Upper lobe of right lung (tissue), 1 donor: ENCODE measurements around the gene FGF8. TPM values are rescaled to one million over a fixed set of nuclear protein-coding genes. Genes with fewer than 3 reads are reported as not detected.

ENCODE experiments used
- ATAC-seq: fragments of 200-7000 bp; cut with Tn5 transposase; one replicate; pipeline ENCODE4 v1.9.1; 2020; ENCODE audit warnings: mild to moderate bottlenecking, moderate library complexity
- DNase-seq: peaks from one replicate; pipeline ENCODE4 v3.0.0-alpha.2; 2020
- H3K27ac ChIP-seq: fragments of 200-600 bp; one replicate; pipeline ENCODE4 v1.8.0; 2022
- H3K27me3 ChIP-seq: fragments of 200-600 bp; one replicate; pipeline ENCODE4 v1.8.0; 2022; ENCODE audit warnings: mild to moderate bottlenecking
- H3K36me3 ChIP-seq: fragments of 200-600 bp; one replicate; pipeline ENCODE4 v1.8.0; 2022
- H3K4me1 ChIP-seq: fragments of 200-600 bp; one replicate; pipeline ENCODE4 v1.8.0; 2022
- H3K4me3 ChIP-seq: fragments of 200-600 bp; one replicate; pipeline ENCODE4 v1.8.0; 2022; ENCODE audit warnings: mild to moderate bottlenecking
- H3K9me3 ChIP-seq: fragments of 200-600 bp; one replicate; pipeline ENCODE4 v1.8.0; 2022
- intact Hi-C: fragments of 100-400 bp; cut with DNase I; formaldehyde crosslinking; loops from one replicate; pipeline ENCODE4 v1.11.0; 2022
- total RNA-seq: library from RNA; stranded (reverse); fragmentation: NEBNext Ultra II Directional; extraction: Animal tissue kit (Norgen Biotek cat#: 25700); gene quantifications from one replicate; pipeline ENCODE4 v1.2.1, GENCODE V29; 2021
- TF ChIP-seq, protein P1 (sequence below): fragments of 200-600 bp; IDR thresholded peaks from one replicate; pipeline ENCODE4 v1.8.0; 2022; ENCODE audit warnings: antibody characterized with exemption
- donor health status: DM: no; HTN: yes; CAD: no; lungs with severe emphysema.

FGF8 gene
- total RNA-seq, 1 donor from 2014 or later, result 1.2 TPM

DNA sequence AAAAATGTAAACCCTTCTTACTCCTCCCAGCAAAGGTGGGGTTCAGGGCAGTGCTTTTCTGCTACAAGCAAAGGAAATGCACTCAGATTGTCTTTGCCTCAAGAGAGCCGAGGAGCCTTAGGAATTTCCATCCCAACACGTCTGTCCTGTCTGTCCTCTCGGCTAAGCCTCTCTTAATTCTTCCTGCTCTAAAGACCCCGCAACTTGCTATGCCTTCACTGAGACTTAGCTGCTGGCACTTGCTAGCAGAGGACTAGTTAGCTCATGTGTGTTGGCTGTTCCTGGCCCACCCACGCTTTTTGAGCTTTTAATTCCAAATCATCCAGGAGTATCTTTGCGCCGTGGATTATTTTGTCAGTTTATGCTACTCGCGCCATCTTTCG is 7.8 kb upstream of the FGF8 start:
- no peaks in the 10 kb centered on the region for H3K9me3 ChIP-seq
- intact Hi-C loops, result loop anchor here (5.0 kb wide), 1 partner anchor 181 kb away; no protein-coding TSS in a partner anchor
- peak overlapping the region; percentile 63 for H3K27ac ChIP-seq
- TF ChIP-seq, protein P1, sequence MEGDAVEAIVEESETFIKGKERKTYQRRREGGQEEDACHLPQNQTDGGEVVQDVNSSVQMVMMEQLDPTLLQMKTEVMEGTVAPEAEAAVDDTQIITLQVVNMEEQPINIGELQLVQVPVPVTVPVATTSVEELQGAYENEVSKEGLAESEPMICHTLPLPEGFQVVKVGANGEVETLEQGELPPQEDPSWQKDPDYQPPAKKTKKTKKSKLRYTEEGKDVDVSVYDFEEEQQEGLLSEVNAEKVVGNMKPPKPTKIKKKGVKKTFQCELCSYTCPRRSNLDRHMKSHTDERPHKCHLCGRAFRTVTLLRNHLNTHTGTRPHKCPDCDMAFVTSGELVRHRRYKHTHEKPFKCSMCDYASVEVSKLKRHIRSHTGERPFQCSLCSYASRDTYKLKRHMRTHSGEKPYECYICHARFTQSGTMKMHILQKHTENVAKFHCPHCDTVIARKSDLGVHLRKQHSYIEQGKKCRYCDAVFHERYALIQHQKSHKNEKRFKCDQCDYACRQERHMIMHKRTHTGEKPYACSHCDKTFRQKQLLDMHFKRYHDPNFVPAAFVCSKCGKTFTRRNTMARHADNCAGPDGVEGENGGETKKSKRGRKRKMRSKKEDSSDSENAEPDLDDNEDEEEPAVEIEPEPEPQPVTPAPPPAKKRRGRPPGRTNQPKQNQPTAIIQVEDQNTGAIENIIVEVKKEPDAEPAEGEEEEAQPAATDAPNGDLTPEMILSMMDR, result no peak
- DNase-seq, result no peak
- peaks cover 38% of the 10 kb centered on the region for H3K4me1 ChIP-seq
- ATAC-seq, result no peak
- peaks cover 7% of the 10 kb centered on the region for H3K27me3 ChIP-seq
- H3K36me3 ChIP-seq, result peaks cover 49% of the 10 kb centered on the region
- peak overlapping the region; percentile 73 for H3K4me3 ChIP-seq

DNA sequence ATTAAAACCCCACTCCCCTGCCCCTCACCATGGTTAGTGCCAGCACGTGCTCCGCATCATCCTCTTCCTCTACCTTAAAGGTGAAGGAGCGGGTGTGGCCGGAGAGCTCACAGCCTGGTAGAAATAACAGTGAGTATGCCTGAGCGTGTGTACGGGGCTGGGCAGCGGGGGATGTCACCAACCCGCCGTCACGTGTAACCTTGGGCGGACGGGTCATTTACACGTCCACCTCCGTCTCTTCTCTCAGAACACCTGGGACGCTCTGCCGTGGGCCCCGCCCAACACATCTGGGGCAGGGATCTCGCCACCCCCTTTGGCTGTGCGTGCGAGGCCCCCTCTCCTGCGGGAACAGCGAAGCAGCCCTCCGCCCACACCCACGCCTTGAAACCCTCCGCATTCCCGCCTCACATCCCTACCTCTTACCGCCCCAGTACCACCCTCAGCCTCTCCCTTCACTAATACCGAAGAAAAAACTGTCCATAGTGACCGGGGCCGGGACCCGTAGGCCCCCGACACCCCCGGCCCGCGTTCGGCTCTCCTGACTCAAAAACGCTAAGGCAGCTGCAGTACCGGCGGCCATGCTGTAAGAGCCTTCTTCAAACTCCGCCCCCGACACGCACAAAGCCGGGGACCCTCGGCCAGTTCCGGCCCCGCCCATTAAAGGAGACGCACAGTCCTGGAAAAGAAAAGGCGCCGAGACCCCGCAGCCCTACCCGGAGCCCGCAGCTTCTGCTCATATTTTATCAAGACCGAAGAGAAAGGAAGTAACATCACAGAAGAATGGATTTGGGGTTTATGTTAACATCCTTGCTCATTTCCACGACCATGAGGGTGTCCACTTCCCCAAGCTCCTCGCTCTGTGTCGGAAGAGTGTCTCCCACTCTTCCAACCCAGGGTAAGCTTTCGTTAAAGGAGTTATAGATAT is 7.2 kb upstream of the FGF8 start, which contains the start of gene NPM3:
TSS of gene NPM3 (minus strand) at position 636 of the 925 bp plus-strand sequence. CDS start at position 580, 56 bp downstream.
- H3K4me3 ChIP-seq, result peak within 1 kb of the TSS; percentile 73
- peaks cover 42% of the 10 kb centered on the region for H3K4me1 ChIP-seq
- H3K27ac ChIP-seq, result peak within 1 kb of the TSS; percentile 63
- DNase-seq (peak; percentile 89), ATAC-seq (peak; percentile 66)
- TF ChIP-seq, protein P1, result no peak
- intact Hi-C loops, result loop anchor here (5.0 kb wide), 1 partner anchor 181 kb away; no protein-coding TSS in a partner anchor
- H3K36me3 ChIP-seq, result peaks cover 42% of the 10 kb centered on the region
- H3K27me3 ChIP-seq, result peaks cover 14% of the 10 kb centered on the region
- no peaks in the 10 kb centered on the region for H3K9me3 ChIP-seq

DNA sequence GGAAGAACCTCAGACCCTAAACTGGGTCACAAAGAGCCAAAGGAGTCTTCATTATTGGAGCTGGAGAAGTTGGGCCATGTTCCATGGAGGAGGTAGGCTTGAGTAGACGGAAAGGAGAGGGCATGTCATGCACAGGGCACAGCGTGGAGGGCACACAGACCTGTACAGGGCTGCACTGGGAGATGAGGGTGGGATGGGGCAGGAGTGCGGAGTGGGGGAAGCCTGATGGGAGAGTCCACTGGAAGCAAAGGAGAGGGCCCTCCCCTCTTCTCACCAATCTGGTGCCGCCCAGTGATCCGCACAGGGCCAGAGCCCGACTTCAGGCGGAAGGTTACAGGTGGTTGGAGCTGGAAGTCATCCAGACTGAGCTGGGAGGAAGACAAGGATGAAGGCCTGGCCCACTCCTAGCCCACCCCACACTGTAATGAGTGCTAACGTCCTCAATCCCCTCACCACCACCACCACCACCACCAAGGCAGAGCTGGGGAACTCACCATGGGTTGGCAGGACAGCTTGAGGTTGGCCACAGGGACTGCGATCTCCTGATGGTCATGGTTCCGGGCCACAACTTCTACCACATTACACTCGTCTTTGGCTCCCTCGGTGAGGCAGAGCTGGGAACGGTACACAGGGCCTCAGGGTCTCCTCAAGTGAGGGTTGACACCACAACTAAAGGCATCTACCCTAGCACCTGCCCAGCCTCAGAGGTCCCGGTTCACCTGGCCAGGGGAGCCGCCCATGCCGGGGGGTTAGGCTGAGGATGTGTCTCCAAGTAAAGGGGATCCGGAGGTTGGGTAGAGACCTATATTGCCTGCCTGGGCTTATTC is 6.3 kb upstream of the FGF8 start:
- intact Hi-C loops, result loop anchor here (5.0 kb wide), 1 partner anchor 180 kb away; no protein-coding TSS in a partner anchor
- peak overlapping the region; percentile 73 for H3K4me3 ChIP-seq
- peak; percentile 61 for DNase-seq

DNA sequence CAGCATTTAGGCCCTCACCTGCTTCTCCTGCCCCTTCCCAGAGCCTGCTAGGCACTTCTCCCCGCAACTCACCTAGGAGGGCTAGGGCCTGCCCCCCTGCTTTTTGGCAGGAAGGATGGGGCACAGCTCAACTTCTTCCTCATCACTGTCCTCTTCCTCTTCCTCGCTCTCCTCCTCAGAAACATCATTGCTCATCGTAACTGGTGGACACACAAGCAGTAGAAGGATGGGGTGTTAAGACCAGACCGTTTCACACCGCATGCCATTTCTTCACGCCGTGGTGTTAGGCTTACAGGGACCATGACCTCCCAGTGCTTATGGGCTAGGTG is 5.7 kb upstream of the FGF8 start:
- Histone ChIP-seq H3K4me1 (peaks cover 42% of the 10 kb centered on the region), H3K4me3 (no peak overlapping the region), H3K27ac (no peak overlapping the region), H3K9me3 (no peaks in the 10 kb centered on the region), H3K27me3 (peaks cover 19% of the 10 kb centered on the region), H3K36me3 (peaks cover 28% of the 10 kb centered on the region)
- ATAC-seq (no peak), DNase-seq (no peak)
- intact Hi-C loops, result loop anchor here (5.0 kb wide), 1 partner anchor 179 kb away; no protein-coding TSS in a partner anchor
- TF ChIP-seq, protein P1, result no peak

More for the DNA sequence above, 6.3 kb upstream of the FGF8 start:
- ATAC-seq, result no peak
- peaks cover 34% of the 10 kb centered on the region for H3K36me3 ChIP-seq
- H3K9me3 ChIP-seq, result no peaks in the 10 kb centered on the region
- H3K4me1 ChIP-seq, result peaks cover 42% of the 10 kb centered on the region
- TF ChIP-seq, protein P1, result no peak
- no peak overlapping the region for H3K27ac ChIP-seq
- H3K27me3 ChIP-seq, result peaks cover 19% of the 10 kb centered on the region

DNA sequence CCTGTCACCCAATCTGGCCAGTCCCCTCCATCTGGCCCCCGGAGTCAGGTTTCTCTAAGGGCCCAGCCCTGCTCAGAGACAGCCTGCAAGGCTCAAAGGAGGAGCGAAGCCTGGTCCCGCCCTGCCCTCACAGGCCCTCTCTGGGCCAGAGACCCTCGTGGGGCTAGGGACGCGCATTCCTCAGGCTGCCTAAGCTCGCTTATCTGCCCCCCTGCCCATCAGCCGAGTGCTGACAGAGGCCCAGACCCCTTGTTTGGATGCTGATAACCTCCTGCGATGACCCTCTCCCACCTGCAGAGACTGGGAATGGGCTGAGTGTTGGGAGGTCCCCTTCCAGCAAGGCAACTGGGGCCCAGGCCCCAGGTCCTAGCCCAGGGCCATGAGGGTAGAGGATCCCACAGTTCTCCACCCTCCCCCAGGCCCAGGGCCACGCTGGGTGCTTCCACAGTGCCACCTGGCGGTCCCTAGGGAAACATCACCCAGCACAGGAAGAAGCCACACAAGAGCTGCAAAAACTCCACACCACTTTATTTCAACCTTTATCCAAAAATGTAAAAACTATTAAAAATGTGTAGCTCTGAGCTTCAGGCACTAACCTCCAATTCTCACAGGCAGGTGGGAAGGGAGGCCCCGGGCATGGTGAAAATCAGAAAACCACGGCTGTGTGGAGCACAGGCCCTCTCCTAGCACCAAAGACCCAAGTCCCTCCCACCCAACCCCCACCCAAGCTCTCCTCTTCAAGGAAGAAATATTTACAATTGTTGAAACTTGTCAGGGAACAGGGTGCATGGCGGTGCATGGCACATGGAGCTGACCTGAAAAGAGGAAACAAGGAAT is 5.1 kb upstream of the FGF8 start:
- ATAC-seq (peak; percentile 80), DNase-seq (peak; percentile 84)
- H3K9me3 ChIP-seq, result no peaks in the 10 kb centered on the region
- intact Hi-C loops, result loop anchor here (5.0 kb wide), 1 partner anchor 179 kb away; no protein-coding TSS in a partner anchor
- TF ChIP-seq, protein P1, result peak; percentile 96
- peaks cover 22% of the 10 kb centered on the region for H3K36me3 ChIP-seq
- peaks cover 42% of the 10 kb centered on the region for H3K4me1 ChIP-seq
- H3K27me3 ChIP-seq, result peaks cover 24% of the 10 kb centered on the region
- H3K27ac ChIP-seq, result no peak overlapping the region
- no peak overlapping the region for H3K4me3 ChIP-seq
